Adrenal gland (tissue), 12 donors: ENCODE data around the gene ZNF416. TPM values are rescaled to one million over a fixed set of nuclear protein-coding genes. Genes with fewer than 3 reads are reported as not detected.
A peak's percentile ranks its signal among the peaks of the same experiment; 100 is the strongest.

ENCODE experiments used
- DNase-seq, 7 donors: peaks; one replicate each; pipeline ENCODE4 v3.0.0-alpha.2; 2019 to 2020
- H3K27ac ChIP-seq, 5 donors: fragments of 200-600 bp; sonication (generic) in 4 of 5; 1 replicate in 3 of 5; 2 replicates in 2 of 5; pipeline versions ENCODE4 v1.5.1 to v1.8.0; 2016 to 2020; ENCODE audit warnings: mild to moderate bottlenecking in 1 of 5
- H3K27me3 ChIP-seq: fragments of 200-600 bp; 2 replicates; pipeline ENCODE4 v1.8.0; 2021
- H3K36me3 ChIP-seq, 2 donors: fragments of 200-600 bp; replicated peaks in 1 of 2; 1 replicate in 1 of 2; 2 replicates in 1 of 2; pipeline versions ENCODE4 v1.5.1 to v1.8.0; 2018 to 2022
- H3K4me1 ChIP-seq, 2 donors: fragments of 200-600 bp; replicated peaks in 1 of 2; 1 replicate in 1 of 2; 2 replicates in 1 of 2; pipeline versions ENCODE4 v1.5.1 to v1.8.0; 2018 to 2021
- H3K4me3 ChIP-seq, 4 donors: fragments of 200-600 bp; sonication (generic) in 3 of 4; one replicate each; pipeline ENCODE4 v1.5.1; 2016 to 2018
- H3K9me3 ChIP-seq, 3 donors: fragments of 200-600 bp; sonication (generic) in 1 of 3; replicated peaks in 1 of 3; 1 replicate in 2 of 3; 2 replicates in 1 of 3; pipeline versions ENCODE4 v1.5.1 to v1.8.0; 2016 to 2021
- POLR2A ChIP-seq, 2 donors: fragments of 450-650 bp; IDR thresholded peaks; one replicate each; pipeline ENCODE4 v1.6.1; 2017; ENCODE audit warnings: antibody characterized with exemption in 2 of 2, mild to moderate bottlenecking in 2 of 2, moderate library complexity in 1 of 2
- WGBS, 4 donors: extraction: QIAGEN DNeasy Blood & Tissue Kit in 2 of 4; methylation state at CpG; one replicate each; pipeline versions ENCODE4 v1.1.5 to v1.1.7; 2013 to 2017; 5-methylcytosine and 5-hydroxymethylcytosine counted together
- intact Hi-C, 2 donors: fragments of 100-400 bp; cut with DNase I; formaldehyde crosslinking; loops; one replicate each; pipeline versions ENCODE4 v1.14.1 to v1.15.0; 2022 to 2023
- polyA plus RNA-seq, 3 donors: library from polyadenylated mRNA; stranded (reverse); fragments of 200-250 nt in 2 of 3; fragments of 350-450 nt in 1 of 3; fragmentation: Illumina TruSeq in 1 of 3; extraction: RNeasy Lipid Tissue Mini Kit (QIAGEN cat#74804) in 1 of 3; gene quantifications; one replicate each; pipeline ENCODE4 v1.2.3, GENCODE V29; 2013 to 2014
- total RNA-seq, 9 donors: library from RNA; depleted of rRNA in 4 of 9; stranded (reverse); fragments of >200 nt in 4 of 9; fragments of 120-200 nt in 1 of 9; fragmentation: NEBNext Ultra II Directional in 1 of 9; extraction: Animal tissue kit (Norgen Biotek cat#: 25700) in 1 of 9; gene quantifications; one replicate each; pipeline versions ENCODE4 v1.1.0 to v1.2.4, GENCODE V29; 2013 to 2023
- TF ChIP-seq, protein P1 (sequence below), 6 experiments: fragments of 450-650 bp in 4 of 6; fragments of 200-600 bp in 2 of 6; sonication (generic) in 1 of 6; IDR thresholded peaks; 1 replicate in 5 of 6; 2 replicates in 1 of 6; pipeline versions ENCODE4 v1.5.1 to v1.8.0; 2016 to 2021; ENCODE audit warnings: antibody characterized with exemption in 6 of 6, mild to moderate bottlenecking in 2 of 6, moderate library complexity in 1 of 6
- donor health status: healthy with polysubstance abuse.
- donor health status: Bipolar disorder and iron deficiency.
- donor health status: DM: yes; HTN: yes; CAD: no.
- donor health status: DM: no; HTN: no; CAD: no.
- donor health status: DM: no; HTN: no; CAD: no.
- donor health status: DM: yes; HTN: yes; CAD: no.

The ZNF416 gene
- total and polyA plus RNA-seq, 12 donors = 1.9 to 7.9 (median 5.3) TPM

GRCh38 chr19:57599761-57600383, 21.2 kb upstream of the ZNF416 start, which contains the start of gene ZNF530:
Gene ZNF530, plus strand, starts transcription at chr19:57599885. Its CDS starts 4,461 bp downstream, at chr19:57604346.
- Histone ChIP-seq H3K9me3 (no peaks in the 10 kb centered on the region), H3K4me1 (peaks cover 0 to 9% of the 10 kb centered on the region in 2 donors), H3K27me3 (no peaks in the 10 kb centered on the region), H3K36me3 (no peaks in the 10 kb centered on the region), H3K27ac (peak within 1 kb of the TSS in 1 of 5 donors; percentile 33), H3K4me3 (peak within 1 kb of the TSS in 3 of 4 donors; percentile 45 to 90 (median 66))
- intact Hi-C loops = no loop called here
- 0 to 1% (median 0%) methylated on average over 22 to 53 of the region's 53 CpGs for WGBS, 4 donors
- TF ChIP-seq, protein P1, sequence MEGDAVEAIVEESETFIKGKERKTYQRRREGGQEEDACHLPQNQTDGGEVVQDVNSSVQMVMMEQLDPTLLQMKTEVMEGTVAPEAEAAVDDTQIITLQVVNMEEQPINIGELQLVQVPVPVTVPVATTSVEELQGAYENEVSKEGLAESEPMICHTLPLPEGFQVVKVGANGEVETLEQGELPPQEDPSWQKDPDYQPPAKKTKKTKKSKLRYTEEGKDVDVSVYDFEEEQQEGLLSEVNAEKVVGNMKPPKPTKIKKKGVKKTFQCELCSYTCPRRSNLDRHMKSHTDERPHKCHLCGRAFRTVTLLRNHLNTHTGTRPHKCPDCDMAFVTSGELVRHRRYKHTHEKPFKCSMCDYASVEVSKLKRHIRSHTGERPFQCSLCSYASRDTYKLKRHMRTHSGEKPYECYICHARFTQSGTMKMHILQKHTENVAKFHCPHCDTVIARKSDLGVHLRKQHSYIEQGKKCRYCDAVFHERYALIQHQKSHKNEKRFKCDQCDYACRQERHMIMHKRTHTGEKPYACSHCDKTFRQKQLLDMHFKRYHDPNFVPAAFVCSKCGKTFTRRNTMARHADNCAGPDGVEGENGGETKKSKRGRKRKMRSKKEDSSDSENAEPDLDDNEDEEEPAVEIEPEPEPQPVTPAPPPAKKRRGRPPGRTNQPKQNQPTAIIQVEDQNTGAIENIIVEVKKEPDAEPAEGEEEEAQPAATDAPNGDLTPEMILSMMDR (IDR thresholded peaks at IDR 0.05) = no peak
- no peak for TF ChIP-seq POLR2A (IDR thresholded peaks at IDR 0.05)
- DNase-seq = peak; percentile 94 to 97 (median 96)

- H3K9me3 ChIP-seq = no peaks in the 10 kb centered on the region
- intact Hi-C loops = no loop called here
- peaks cover 0 to 9% of the 10 kb centered on the region in 2 donors for H3K4me1 ChIP-seq
- H3K27ac ChIP-seq = peak overlapping the region in 1 of 5 donors; percentile 33
- peak overlapping the region in 3 of 4 donors; percentile 45 to 90 (median 66) for H3K4me3 ChIP-seq
- DNase-seq = no peak
- TF ChIP-seq POLR2A (IDR thresholded peaks at IDR 0.05) = no peak
- TF ChIP-seq, protein P1 (IDR thresholded peaks at IDR 0.05) = no peak
- H3K36me3 ChIP-seq = no peaks in the 10 kb centered on the region
- 49 to 57% (median 56%) methylated on average over 8 of the region's 8 CpGs for WGBS, 4 donors
- H3K27me3 ChIP-seq = no peaks in the 10 kb centered on the region
Measured at GRCh38 chr19:57599377-57599760, 20.7 kb upstream of the ZNF416 start.

DNA sequence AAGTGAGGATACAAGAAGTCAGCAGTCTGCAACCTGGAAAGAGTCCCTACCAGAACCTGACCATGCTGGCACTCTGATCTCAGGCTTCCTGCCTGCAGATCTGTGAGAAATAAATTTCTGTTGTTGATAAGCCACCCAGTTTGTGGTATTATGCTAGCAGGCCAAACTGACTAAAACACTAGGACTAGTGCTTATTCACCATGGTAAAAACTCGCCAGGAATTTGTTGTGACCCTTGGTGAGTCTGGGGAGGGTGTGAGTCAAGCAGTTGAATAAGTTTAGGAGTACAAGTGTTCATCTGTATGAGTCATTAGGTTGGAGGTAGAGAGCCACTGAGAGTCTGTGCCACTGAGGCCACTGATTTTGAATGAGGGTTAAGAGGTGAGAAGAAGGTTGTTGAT, 8.8 kb upstream of the ZNF416 start:
- peaks cover 0 to 13% of the 10 kb centered on the region in 2 donors for H3K36me3 ChIP-seq
- intact Hi-C loops = no loop called here
- no peak overlapping the region for H3K27ac ChIP-seq
- no peak for DNase-seq
- peaks cover 4 to 14% of the 10 kb centered on the region in 2 donors for H3K4me1 ChIP-seq
- WGBS, 4 donors = 100% methylated on average over 1 of the region's 1 CpG
- TF ChIP-seq, protein P1 (IDR thresholded peaks at IDR 0.05) = no peak
- no peak for TF ChIP-seq POLR2A (IDR thresholded peaks at IDR 0.05)
- peaks cover 0 to 50% (median 0%) of the 10 kb centered on the region in 3 donors for H3K9me3 ChIP-seq
- H3K4me3 ChIP-seq = no peak overlapping the region
- H3K27me3 ChIP-seq = no peaks in the 10 kb centered on the region

GRCh38 chr19:57583521-57584416, 5.1 kb upstream of the ZNF416 start, which contains the start of gene ZIK1:
Gene ZIK1, plus strand, starts transcription at chr19:57584145. Its CDS starts 212 bp downstream, at chr19:57584357.
- WGBS, 4 donors = 1 to 2% (median 2%) methylated on average over 33 to 76 of the region's 76 CpGs; no CpG with 5 or more reads in 1 of the 4 donors
- Histone ChIP-seq H3K36me3 (no peaks in the 10 kb centered on the region), H3K4me1 (peaks cover 4 to 19% of the 10 kb centered on the region in 2 donors), H3K9me3 (peaks cover 0 to 16% (median 0%) of the 10 kb centered on the region in 3 donors), H3K27me3 (no peaks in the 10 kb centered on the region), H3K27ac (peak within 1 kb of the TSS in 2 of 5 donors; percentile 39 to 66), H3K4me3 (peak within 1 kb of the TSS in 3 of 4 donors; percentile 33 to 61 (median 58))
- DNase-seq = peak; percentile 89 to 97 (median 93)
- peak in 1 of 2 donors; percentile 26 for TF ChIP-seq POLR2A (IDR thresholded peaks at IDR 0.05)
- TF ChIP-seq, protein P1 (IDR thresholded peaks at IDR 0.05) = peak in 1 of 6 experiments; percentile 11
- intact Hi-C loops = no loop called here
